ENCODE measurements around the gene AMER2.

The AMER2 gene

GRCh38 chr13:25117312-25117711, 54.8 kb downstream of the AMER2 start:
- no peaks in the 10 kb centered on the region for H3K9me3 ChIP-seq (ENCODE audit: control insufficient read depth, insufficient read depth, low read length)
- no peak overlapping the region for H3K9ac ChIP-seq (ENCODE audit: low read depth, low read length)
- no peaks in the 10 kb centered on the region for H3K36me3 ChIP-seq (ENCODE audit: insufficient read depth, low read length)
- peaks cover 9% of the 10 kb centered on the region for H3K4me1 ChIP-seq (ENCODE audit: insufficient read depth, low read length)

- H3K9me3 ChIP-seq (ENCODE audit: control insufficient read depth, insufficient read depth, low read length), result no peaks in the 10 kb centered on the region
- no peaks in the 10 kb centered on the region for H3K36me3 ChIP-seq (ENCODE audit: insufficient read depth, low read length)
- H3K9ac ChIP-seq (ENCODE audit: low read depth, low read length), result no peak overlapping the region
- H3K4me1 ChIP-seq (ENCODE audit: insufficient read depth, low read length), result peaks cover 17% of the 10 kb centered on the region
Measured at GRCh38 chr13:25116044-25116443, 56.0 kb downstream of the AMER2 start.

- H3K9me3 ChIP-seq (ENCODE audit: control insufficient read depth, insufficient read depth, low read length), result no peaks in the 10 kb centered on the region
- H3K9ac ChIP-seq (ENCODE audit: low read depth, low read length), result no peak overlapping the region
- H3K4me1 ChIP-seq (ENCODE audit: insufficient read depth, low read length), result peaks cover 18% of the 10 kb centered on the region
- no peaks in the 10 kb centered on the region for H3K36me3 ChIP-seq (ENCODE audit: insufficient read depth, low read length)
Measured at GRCh38 chr13:25114220-25114619, 57.9 kb downstream of the AMER2 start.

GRCh38 chr13:25112695-25113255, 59.3 kb downstream of the AMER2 start:
- no peaks in the 10 kb centered on the region for H3K36me3 ChIP-seq (ENCODE audit: insufficient read depth, low read length)
- peaks cover 18% of the 10 kb centered on the region; the same call in 1 of the 2 replicates for H3K4me1 ChIP-seq (ENCODE audit: insufficient read depth, low read length)
- H3K9me3 ChIP-seq (ENCODE audit: control insufficient read depth, insufficient read depth, low read length), result no peaks in the 10 kb centered on the region
- no peak overlapping the region for H3K9ac ChIP-seq (ENCODE audit: low read depth, low read length)

All from ES-I3 (cell line).